ENCODE measurements around the gene NSDHL.

NSDHL gene

GRCh38 chrX:152873361-152873760 is 42.5 kb downstream of the NSDHL start:
- no peak for DNase-seq (ENCODE audit: low read depth in 1 of 2, low spot score in 1 of 2)
- no peaks in the 10 kb centered on the region for H3K27me3 ChIP-seq (ENCODE audit: insufficient read depth, poor library complexity, severe bottlenecking)
- no peak for TF ChIP-seq CTCF (IDR thresholded peaks at IDR 0.05; ENCODE audit: insufficient read depth, low read length)
- TF ChIP-seq REST (IDR thresholded peaks at IDR 0.05; ENCODE audit: insufficient replicate concordance, low read depth) = no peak
- no peak for TF ChIP-seq GABPA (IDR thresholded peaks at IDR 0.05; ENCODE audit: low read depth)
- TF ChIP-seq POLR2AphosphoS5 (IDR thresholded peaks at IDR 0.05; ENCODE audit: low read depth) = no peak
- TF ChIP-seq SPI1 (IDR thresholded peaks at IDR 0.05; ENCODE audit: borderline replicate concordance, low read depth) = no peak
- H3K27ac ChIP-seq (replicated peaks) = no peak overlapping the region
- no peak overlapping the region for H3K4me3 ChIP-seq (replicated peaks; ENCODE audit: insufficient read depth, low read length)

GRCh38 chrX:152876931-152877840 is 46.3 kb downstream of the NSDHL start:
- Histone ChIP-seq H3K27ac (replicated peaks) (no peak overlapping the region), H3K4me3 (replicated peaks; ENCODE audit: insufficient read depth, low read length) (no peak overlapping the region), H3K27me3 (ENCODE audit: insufficient read depth, poor library complexity, severe bottlenecking) (no peaks in the 10 kb centered on the region)
- no peak for DNase-seq (ENCODE audit: low read depth in 1 of 2, low spot score in 1 of 2)
- no peak for TF ChIP-seq REST (IDR thresholded peaks at IDR 0.05; ENCODE audit: insufficient replicate concordance, low read depth)
- TF ChIP-seq SPI1 (IDR thresholded peaks at IDR 0.05; ENCODE audit: borderline replicate concordance, low read depth) = no peak

GRCh38 chrX:152878976-152879755 is 48.3 kb downstream of the NSDHL start:
- Histone ChIP-seq H3K27ac (replicated peaks) (no peak overlapping the region), H3K27me3 (ENCODE audit: insufficient read depth, poor library complexity, severe bottlenecking) (no peaks in the 10 kb centered on the region), H3K4me3 (replicated peaks; ENCODE audit: insufficient read depth, low read length) (no peak overlapping the region)
- DNase-seq (ENCODE audit: low read depth in 1 of 2, low spot score in 1 of 2) = no peak
- TF ChIP-seq REST (IDR thresholded peaks at IDR 0.05; ENCODE audit: insufficient replicate concordance, low read depth) = no peak
- no peak for TF ChIP-seq GABPA (IDR thresholded peaks at IDR 0.05; ENCODE audit: low read depth)
- no peak for TF ChIP-seq POLR2AphosphoS5 (IDR thresholded peaks at IDR 0.05; ENCODE audit: low read depth)
- TF ChIP-seq CTCF (IDR thresholded peaks at IDR 0.05; ENCODE audit: insufficient read depth, low read length) = no peak
- no peak for TF ChIP-seq SPI1 (IDR thresholded peaks at IDR 0.05; ENCODE audit: borderline replicate concordance, low read depth)

Measured in HL-60 (cell line).